Tibial nerve (tissue), 4 donors: Measurements from ENCODE around the gene ABCF2. TPM values are rescaled to one million over a fixed set of nuclear protein-coding genes. Genes with fewer than 3 reads are reported as not detected.

ENCODE experiments used
- DNase-seq, 2 donors: peaks; one replicate each; pipeline ENCODE4 v3.0.0-alpha.2; 2019; ENCODE audit warnings: low spot score in 2 of 2
- H3K27ac ChIP-seq, 4 donors: fragments of 200-600 bp; sonication (generic) in 3 of 4; one replicate each; pipeline ENCODE4 v1.5.1; 2017 to 2019; ENCODE audit warnings: mild to moderate bottlenecking in 1 of 4
- H3K27me3 ChIP-seq, 2 donors: fragments of 200-600 bp; sonication (generic) in 1 of 2; one replicate each; pipeline versions ENCODE4 v1.5.1 to v1.6.0; 2017 to 2019
- H3K36me3 ChIP-seq, 3 donors: fragments of 200-600 bp; sonication (generic); one replicate each; pipeline ENCODE4 v1.5.1; 2018 to 2019
- H3K4me1 ChIP-seq, 4 donors: fragments of 200-600 bp; sonication (generic) in 3 of 4; one replicate each; pipeline ENCODE4 v1.5.1; 2017 to 2019
- H3K4me3 ChIP-seq, 4 donors: fragments of 200-600 bp; sonication (generic) in 3 of 4; one replicate each; pipeline ENCODE4 v1.5.1; 2017 to 2019; ENCODE audit warnings: mild to moderate bottlenecking in 1 of 4, moderate library complexity in 1 of 4
- H3K9me3 ChIP-seq, 4 donors: fragments of 200-600 bp; sonication (generic) in 3 of 4; one replicate each; pipeline ENCODE4 v1.5.1; 2017 to 2019
- CTCF ChIP-seq, 5 experiments: fragments of 200-600 bp in 3 of 5; fragments of 450-650 bp in 2 of 5; sonication (generic) in 3 of 5; IDR thresholded peaks; one replicate each; pipeline ENCODE4 v1.5.1; 2016 to 2019; ENCODE audit warnings: antibody characterized with exemption in 5 of 5, mild to moderate bottlenecking in 3 of 5, moderate library complexity in 2 of 5
- EP300 ChIP-seq, 2 donors: sonication (generic); formaldehyde crosslinking; IDR thresholded peaks; one replicate each; pipeline ENCODE4 v1.6.1; 2017; ENCODE audit warnings: antibody characterized with exemption in 2 of 2, mild to moderate bottlenecking in 1 of 2
- POLR2A ChIP-seq, 2 donors: fragments of 450-650 bp; IDR thresholded peaks; one replicate each; pipeline ENCODE4 v1.6.1; 2017; ENCODE audit warnings: antibody characterized with exemption in 2 of 2, mild to moderate bottlenecking in 2 of 2, moderate library complexity in 2 of 2
- WGBS, 2 donors: methylation state at CpG; one replicate each; pipeline ENCODE4 v1.1.5; 2018; 5-methylcytosine and 5-hydroxymethylcytosine counted together
- total RNA-seq, 4 donors: library from RNA; depleted of rRNA; stranded (reverse); fragments of >200 nt; gene quantifications; one replicate each; pipeline ENCODE4 v1.1.0, GENCODE V29; 2016

ABCF2 gene
- total RNA-seq, 4 donors from 2014 or later, result 34.3 to 72.9 (median 34.9) TPM

- no peak overlapping the region for H3K27ac ChIP-seq
- no peak for DNase-seq
- 80 to 81% methylated on average over 7 to 8 of the region's 8 CpGs for WGBS, 2 donors
These were observed 33.9 kb upstream of the ABCF2 start for GRCh38 chr7:151260883-151261282.

GRCh38 chr7:151260471-151260870, 33.5 kb upstream of the ABCF2 start:
- DNase-seq, result no peak
- no peak overlapping the region for H3K4me3 ChIP-seq
- H3K27ac ChIP-seq, result no peak overlapping the region
- H3K9me3 ChIP-seq, result no peaks in the 10 kb centered on the region
- 87 to 89% methylated on average over 7 to 11 of the region's 11 CpGs for WGBS, 2 donors
- no peaks in the 10 kb centered on the region for H3K27me3 ChIP-seq
- H3K4me1 ChIP-seq, result no peaks in the 10 kb centered on the region
- TF ChIP-seq EP300 (IDR thresholded peaks at IDR 0.05) (no peak), POLR2A (IDR thresholded peaks at IDR 0.05) (no peak), CTCF (IDR thresholded peaks at IDR 0.05) (no peak)
- H3K36me3 ChIP-seq, result no peaks in the 10 kb centered on the region

More at GRCh38 chr7:151260883-151261282, 33.9 kb upstream of the ABCF2 start:
- no peak for TF ChIP-seq CTCF (IDR thresholded peaks at IDR 0.05)
- no peak for TF ChIP-seq EP300 (IDR thresholded peaks at IDR 0.05)
- TF ChIP-seq POLR2A (IDR thresholded peaks at IDR 0.05), result no peak
- H3K9me3 ChIP-seq, result no peaks in the 10 kb centered on the region
- H3K36me3 ChIP-seq, result no peaks in the 10 kb centered on the region
- H3K4me1 ChIP-seq, result no peaks in the 10 kb centered on the region
- no peak overlapping the region for H3K4me3 ChIP-seq
- H3K27me3 ChIP-seq, result no peaks in the 10 kb centered on the region

- Histone ChIP-seq H3K27ac (no peak overlapping the region), H3K4me3 (no peak overlapping the region), H3K4me1 (peaks cover 0 to 3% (median under 1%) of the 10 kb centered on the region in 4 donors), H3K36me3 (no peaks in the 10 kb centered on the region), H3K9me3 (no peaks in the 10 kb centered on the region), H3K27me3 (no peaks in the 10 kb centered on the region)
- TF ChIP-seq POLR2A (IDR thresholded peaks at IDR 0.05) (no peak), EP300 (IDR thresholded peaks at IDR 0.05) (no peak), CTCF (IDR thresholded peaks at IDR 0.05) (no peak)
- no peak for DNase-seq
- 94 to 96% methylated on average over 6 to 7 of the region's 7 CpGs for WGBS, 2 donors
These were observed 31.0 kb upstream of the ABCF2 start for GRCh38 chr7:151257990-151258389.

- Histone ChIP-seq H3K36me3 (no peaks in the 10 kb centered on the region), H3K27ac (no peak overlapping the region), H3K4me3 (no peak overlapping the region), H3K9me3 (no peaks in the 10 kb centered on the region), H3K27me3 (no peaks in the 10 kb centered on the region), H3K4me1 (peaks cover 0 to 15% (median 7%) of the 10 kb centered on the region in 4 donors)
- TF ChIP-seq CTCF (IDR thresholded peaks at IDR 0.05), result no peak
- no peak for TF ChIP-seq EP300 (IDR thresholded peaks at IDR 0.05)
- no peak for TF ChIP-seq POLR2A (IDR thresholded peaks at IDR 0.05)
- DNase-seq, result no peak
- 58 to 63% methylated on average over 16 of the region's 16 CpGs for WGBS, 2 donors
These were observed 29.5 kb upstream of the ABCF2 start for GRCh38 chr7:151256410-151257045.

- 76 to 79% methylated on average over 7 of the region's 7 CpGs for WGBS, 2 donors
- Histone ChIP-seq H3K9me3 (no peaks in the 10 kb centered on the region), H3K4me3 (no peak overlapping the region), H3K36me3 (no peaks in the 10 kb centered on the region), H3K4me1 (peaks cover 0 to 26% (median 12%) of the 10 kb centered on the region in 4 donors), H3K27ac (no peak overlapping the region), H3K27me3 (no peaks in the 10 kb centered on the region)
- DNase-seq, result no peak
- TF ChIP-seq EP300 (IDR thresholded peaks at IDR 0.05) (no peak), POLR2A (IDR thresholded peaks at IDR 0.05) (no peak), CTCF (IDR thresholded peaks at IDR 0.05) (no peak)
These were observed 28.4 kb upstream of the ABCF2 start for GRCh38 chr7:151255390-151255789.
